Coronary artery (tissue), 2 donors: ENCODE results near the gene ARFGEF2.

Experiments
- DNase-seq: peaks from one replicate; pipeline ENCODE4 v3.0.0-alpha.2; 2017; ENCODE audit warnings: low spot score
- H3K27ac ChIP-seq, 2 donors: fragments of 200-600 bp; sonication (generic); one replicate each; pipeline ENCODE4 v1.5.1; 2016 to 2019
- H3K4me3 ChIP-seq: fragments of 200-600 bp; sonication (generic); 2 replicates; pipeline ENCODE4 v1.5.1; 2016; ENCODE audit warnings: mild to moderate bottlenecking, moderate library complexity
- CTCF ChIP-seq: fragments of 200-600 bp; sonication (generic); IDR thresholded peaks from one replicate; pipeline ENCODE4 v1.5.1; 2019; ENCODE audit warnings: antibody characterized with exemption

The ARFGEF2 gene

DNA sequence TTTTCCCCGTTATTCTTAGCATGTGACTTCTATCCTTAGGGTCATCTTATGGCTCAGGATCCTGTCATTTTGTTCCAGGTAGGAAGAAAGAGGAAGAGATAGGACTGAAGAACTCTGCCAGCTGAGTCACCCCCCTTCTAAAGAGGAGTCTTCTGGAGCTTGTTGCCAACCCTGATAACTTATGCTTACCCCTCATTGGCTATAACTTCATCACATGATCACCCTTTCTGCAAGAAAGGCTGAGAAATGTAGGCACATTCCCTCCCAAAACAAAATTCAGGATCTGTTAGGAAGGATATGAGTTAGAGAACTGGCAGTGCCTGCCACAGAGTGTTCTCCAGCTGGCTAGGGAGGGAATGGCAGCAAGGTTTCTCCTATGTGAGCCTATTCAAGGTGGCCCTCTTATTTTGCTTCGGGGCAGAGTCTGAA is 35.6 kb downstream of the ARFGEF2 start:
- no peak overlapping the region for H3K4me3 ChIP-seq
- no peak for TF ChIP-seq CTCF
- peak overlapping the region in 1 of 2 donors; percentile 0 for H3K27ac ChIP-seq
- DNase-seq, result no peak

DNA sequence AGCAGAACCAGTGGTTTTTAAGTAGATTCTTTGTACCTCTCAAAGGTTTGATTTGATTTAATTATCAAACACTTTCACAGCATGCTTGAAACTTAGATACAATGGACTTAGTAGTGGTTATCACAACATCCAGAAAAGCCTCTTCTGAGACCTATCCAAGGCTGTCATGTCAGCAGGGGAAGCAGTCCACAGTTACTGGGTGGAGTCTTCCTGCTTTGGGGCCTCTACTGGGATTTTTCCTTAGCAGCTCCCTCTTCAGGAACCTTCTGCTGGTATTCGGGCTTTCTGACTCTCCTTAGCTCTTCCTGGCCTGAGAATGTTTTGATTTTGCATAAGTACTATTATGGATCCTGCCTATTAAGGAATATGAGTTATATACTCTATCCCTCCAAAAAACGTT is 36.0 kb downstream of the ARFGEF2 start:
- DNase-seq, result no peak
- H3K27ac ChIP-seq, result peak overlapping the region in 1 of 2 donors; percentile 0
- TF ChIP-seq CTCF, result no peak
- no peak overlapping the region for H3K4me3 ChIP-seq

- DNase-seq, result no peak
- no peak overlapping the region for H3K4me3 ChIP-seq
- H3K27ac ChIP-seq, result no peak overlapping the region
- TF ChIP-seq CTCF, result no peak
Observed at GRCh38 chr20:48958743-48959142, 37.2 kb downstream of the ARFGEF2 start.

- Histone ChIP-seq H3K4me3 (no peak overlapping the region), H3K27ac (no peak overlapping the region)
- no peak for TF ChIP-seq CTCF
- DNase-seq, result no peak
Observed at GRCh38 chr20:48959899-48960550, 38.5 kb downstream of the ARFGEF2 start.

DNA sequence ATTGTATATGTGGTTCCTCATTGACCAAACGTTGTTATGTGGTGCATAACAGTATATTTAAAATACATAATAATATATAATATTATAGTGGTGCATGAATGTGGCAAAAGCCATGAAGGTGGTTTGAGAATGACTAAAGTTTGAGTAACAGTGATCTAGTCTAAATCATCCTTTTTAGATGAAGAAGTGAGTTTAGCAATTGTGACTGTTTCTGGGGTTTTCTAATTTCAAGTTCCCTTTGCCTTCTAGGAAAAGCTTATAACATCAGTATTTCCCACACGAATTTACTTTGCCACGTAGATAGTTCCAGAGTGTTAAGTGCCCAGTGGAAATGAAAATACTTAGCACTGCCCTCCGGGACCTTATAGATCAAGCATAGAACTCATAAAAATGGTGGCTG is 40.9 kb downstream of the ARFGEF2 start:
- no peak overlapping the region for H3K27ac ChIP-seq
- TF ChIP-seq CTCF, result no peak
- no peak for DNase-seq
- no peak overlapping the region for H3K4me3 ChIP-seq

DNA sequence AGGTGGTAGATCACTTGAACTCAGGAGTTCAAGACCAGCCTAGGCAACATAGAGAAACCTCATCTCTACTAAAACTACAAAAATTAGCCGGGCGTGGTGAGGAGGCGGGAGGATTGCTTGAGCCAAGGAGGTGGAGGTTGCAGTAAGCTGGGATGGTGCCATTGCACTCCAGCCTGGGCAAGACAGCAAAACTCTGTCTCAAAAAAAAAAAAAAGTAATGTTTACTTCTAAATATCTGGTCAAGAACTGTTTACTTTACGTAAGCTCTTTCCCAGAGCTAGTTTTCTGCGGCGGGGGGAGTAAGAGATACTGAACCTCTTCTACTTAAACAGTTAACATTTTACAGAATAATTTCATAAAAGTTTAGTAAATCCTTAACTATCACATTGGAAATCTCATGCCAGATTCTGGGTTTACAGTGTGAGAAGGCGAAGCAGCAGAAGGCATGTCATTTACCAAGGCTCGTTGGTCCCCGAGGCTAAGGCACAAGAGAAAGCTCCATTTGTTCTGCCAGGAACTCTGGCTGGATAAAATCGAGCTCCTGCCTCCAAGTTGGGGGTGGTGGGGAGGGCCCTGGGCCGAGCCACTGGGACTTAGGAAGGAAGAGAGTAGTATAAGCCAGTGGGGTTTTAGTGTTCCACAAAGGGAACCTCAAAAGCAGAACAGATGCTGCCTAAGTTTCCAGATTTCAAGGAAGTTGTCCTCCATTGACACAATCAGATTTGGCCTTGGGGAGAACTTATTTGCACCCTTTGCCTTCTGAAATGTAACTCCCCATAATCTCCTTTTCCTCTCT is 41.7 kb downstream of the ARFGEF2 start:
- no peak for DNase-seq
- TF ChIP-seq CTCF, result no peak
- no peak overlapping the region for H3K27ac ChIP-seq
- no peak overlapping the region for H3K4me3 ChIP-seq
